ENCODE data around the gene DHX30. TPM values are rescaled to one million over a fixed set of nuclear protein-coding genes. Genes with fewer than 3 reads are reported as not detected.

DHX30 gene
- total and polyA plus RNA-seq, 7 donors, result 13.2 to 57.6 (median 43.8) TPM

- no peak overlapping the region for H3K4me3 ChIP-seq
- H3K36me3 ChIP-seq, result peaks cover 49 to 95% (median 71%) of the 10 kb centered on the region in 4 donors
- intact Hi-C loops (cut with DNase I), result no loop called here
- no peak for TF ChIP-seq POLR2A (IDR thresholded peaks at IDR 0.05)
- H3K9me3 ChIP-seq, result no peaks in the 10 kb centered on the region
- no peak overlapping the region for H3K27ac ChIP-seq
- H3K27me3 ChIP-seq, result no peaks in the 10 kb centered on the region
- 93 to 95% methylated on average over 3 of the region's 3 CpGs for WGBS, 2 donors
- peaks cover 0 to 5% (median 0%) of the 10 kb centered on the region in 4 donors for H3K4me1 ChIP-seq
- no peak for DNase-seq
Observed at GRCh38 chr3:47870156-47870555, 67.2 kb downstream of the DHX30 start.

DNA sequence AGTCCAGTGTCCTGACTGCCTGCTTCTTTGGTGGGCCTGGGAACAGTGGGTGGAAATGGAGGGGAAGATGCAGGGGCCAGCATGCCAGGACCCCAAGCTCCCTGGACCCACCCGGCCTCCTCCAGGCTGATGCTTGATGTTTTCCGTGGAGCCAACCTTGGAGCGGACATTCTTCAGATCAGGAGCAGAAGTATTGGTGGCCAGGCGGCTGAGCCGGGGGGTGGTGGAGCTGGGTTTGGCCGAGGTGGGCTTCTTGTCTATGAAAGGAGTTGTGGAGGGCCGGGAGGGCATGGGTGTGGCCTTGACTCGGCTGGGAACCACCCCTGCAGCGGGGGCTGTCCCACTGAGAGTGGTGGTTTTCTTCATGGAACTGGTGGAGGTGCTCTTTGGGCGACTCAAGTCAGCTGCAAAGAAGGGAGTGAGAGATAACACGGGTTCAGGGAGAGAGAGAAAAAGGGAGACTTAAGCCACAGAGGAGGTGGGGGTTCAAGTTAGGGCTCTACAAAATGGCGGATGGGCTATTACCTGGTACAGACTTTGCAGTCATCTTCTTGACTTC is 67.8 kb downstream of the DHX30 start:
- Histone ChIP-seq H3K4me1 (peaks cover 0 to 5% (median 0%) of the 10 kb centered on the region in 4 donors), H3K4me3 (no peak overlapping the region), H3K27me3 (no peaks in the 10 kb centered on the region), H3K36me3 (peaks cover 49 to 95% (median 72%) of the 10 kb centered on the region in 4 donors), H3K27ac (no peak overlapping the region), H3K9me3 (no peaks in the 10 kb centered on the region)
- TF ChIP-seq POLR2A (IDR thresholded peaks at IDR 0.05) (no peak), EP300 (IDR thresholded peaks at IDR 0.05) (no peak), CTCF (IDR thresholded peaks at IDR 0.05) (no peak), POLR2AphosphoS5 (IDR thresholded peaks at IDR 0.05) (no peak)
- intact Hi-C loops (cut with DNase I), result no loop called here
- DNase-seq, result no peak
- WGBS, 2 donors, result 96% methylated on average over 12 of the region's 12 CpGs

- H3K27ac ChIP-seq, result no peak overlapping the region
- intact Hi-C loops (cut with DNase I), result no loop called here
Observed at GRCh38 chr3:47871389-47871788, 68.5 kb downstream of the DHX30 start.

GRCh38 chr3:47872916-47873315 is 70.0 kb downstream of the DHX30 start:
- intact Hi-C loops (cut with DNase I), result no loop called here
- TF ChIP-seq POLR2AphosphoS5 (IDR thresholded peaks at IDR 0.05) (no peak), EP300 (IDR thresholded peaks at IDR 0.05) (no peak), CTCF (IDR thresholded peaks at IDR 0.05) (no peak), POLR2A (IDR thresholded peaks at IDR 0.05) (no peak)
- peaks cover 37 to 84% (median 52%) of the 10 kb centered on the region in 4 donors for H3K36me3 ChIP-seq

More at GRCh38 chr3:47871389-47871788, 68.5 kb downstream of the DHX30 start:
- Histone ChIP-seq H3K9me3 (no peaks in the 10 kb centered on the region), H3K4me1 (peaks cover 0 to 5% (median 0%) of the 10 kb centered on the region in 4 donors), H3K4me3 (no peak overlapping the region), H3K27me3 (no peaks in the 10 kb centered on the region), H3K36me3 (peaks cover 49 to 95% (median 68%) of the 10 kb centered on the region in 4 donors)
- WGBS, 2 donors, result 62 to 88% methylated on average over 2 of the region's 2 CpGs
- no peak for DNase-seq
- no peak for TF ChIP-seq CTCF (IDR thresholded peaks at IDR 0.05)
- TF ChIP-seq POLR2A (IDR thresholded peaks at IDR 0.05), result no peak
- no peak for TF ChIP-seq POLR2AphosphoS5 (IDR thresholded peaks at IDR 0.05)
- TF ChIP-seq EP300 (IDR thresholded peaks at IDR 0.05), result no peak

DNA sequence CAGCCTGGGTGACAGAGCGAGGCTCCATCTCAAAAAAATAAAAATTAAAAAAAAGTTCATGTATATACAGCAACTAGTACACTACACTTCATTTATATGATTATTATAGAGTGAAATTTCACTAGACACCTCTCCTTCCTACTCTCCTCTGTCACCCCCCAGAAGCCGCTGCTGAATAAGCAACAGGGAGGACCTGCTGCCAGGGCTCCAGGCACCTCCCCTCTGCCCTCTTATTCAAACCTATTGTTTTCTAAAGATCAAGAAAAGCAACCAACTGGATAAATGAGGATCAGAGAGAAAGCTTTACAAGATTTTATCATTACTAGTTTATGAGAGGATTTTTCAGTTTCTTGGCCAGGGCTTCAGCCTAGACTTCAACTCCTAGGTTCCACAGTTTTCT is 71.5 kb downstream of the DHX30 start:
- Histone ChIP-seq H3K27me3 (no peaks in the 10 kb centered on the region), H3K27ac (peak overlapping the region in 1 of 4 donors; percentile 38), H3K9me3 (no peaks in the 10 kb centered on the region), H3K4me3 (no peak overlapping the region), H3K36me3 (peaks cover 22 to 69% (median 38%) of the 10 kb centered on the region in 4 donors), H3K4me1 (peaks cover 0 to 5% (median 0%) of the 10 kb centered on the region in 4 donors)
- intact Hi-C loops (cut with DNase I), result no loop called here
- TF ChIP-seq EP300 (IDR thresholded peaks at IDR 0.05) (no peak), POLR2A (IDR thresholded peaks at IDR 0.05) (no peak), CTCF (IDR thresholded peaks at IDR 0.05) (no peak), POLR2AphosphoS5 (IDR thresholded peaks at IDR 0.05) (no peak)
- no peak for DNase-seq
- 95 to 100% methylated on average over 2 of the region's 2 CpGs for WGBS, 2 donors

More at GRCh38 chr3:47872916-47873315, 70.0 kb downstream of the DHX30 start:
- no peak overlapping the region for H3K4me3 ChIP-seq
- no peak for DNase-seq
- no peaks in the 10 kb centered on the region for H3K27me3 ChIP-seq
- WGBS, 2 donors, result 89 to 92% methylated on average over 4 of the region's 4 CpGs
- peak overlapping the region in 1 of 4 donors; percentile 3 for H3K27ac ChIP-seq
- peaks cover 0 to 5% (median 0%) of the 10 kb centered on the region in 4 donors for H3K4me1 ChIP-seq
- H3K9me3 ChIP-seq, result no peaks in the 10 kb centered on the region
